GM12872 (cell line): ENCODE measurements around the gene NT5C3A.

Experiments
- CTCF ChIP-seq: IDR thresholded peaks from 3 replicates; pipeline ENCODE4 v1.5.1; 2011; ENCODE audit warnings: low read depth, mild to moderate bottlenecking, low read length, moderate library complexity; ENCODE audit not compliant: insufficient read depth

The NT5C3A gene

GRCh38 chr7:33070831-33071230 lies 8.3 kb upstream of the NT5C3A start:
- TF ChIP-seq CTCF, result no peak

GRCh38 chr7:33070277-33070676 lies 7.7 kb upstream of the NT5C3A start:
- no peak for TF ChIP-seq CTCF

- TF ChIP-seq CTCF, result no peak
Observed at GRCh38 chr7:33067921-33068320, 5.3 kb upstream of the NT5C3A start.

GRCh38 chr7:33066771-33067170 lies 4.2 kb upstream of the NT5C3A start:
- TF ChIP-seq CTCF, result no peak

GRCh38 chr7:33065981-33066380 lies 3.4 kb upstream of the NT5C3A start:
- no peak for TF ChIP-seq CTCF

- TF ChIP-seq CTCF, result no peak
Observed at GRCh38 chr7:33062782-33063443, 337 bp upstream of the NT5C3A start.

GRCh38 chr7:33061282-33061937 lies 1.2 kb downstream of the NT5C3A start:
- TF ChIP-seq CTCF, result no peak
